DND-41 (cell line): Measurements from ENCODE around the gene TELO2.

Source experiments
- EZH2 ChIP-seq: IDR thresholded peaks from 3 replicates; pipeline ENCODE4 v1.6.1; 2012; ENCODE audit warnings: borderline replicate concordance, low read depth, mild to moderate bottlenecking, moderate library complexity, low read length, inconsistent platforms; ENCODE audit not compliant: severe bottlenecking
- TF ChIP-seq, protein P1 (sequence below): IDR thresholded peaks from 2 replicates; pipeline ENCODE4 v1.5.1; 2012; ENCODE audit warnings: borderline replicate concordance, low read length, moderate library complexity, mild to moderate bottlenecking; ENCODE audit not compliant: poor library complexity, severe bottlenecking; ENCODE audit errors: extremely low read depth

DNA sequence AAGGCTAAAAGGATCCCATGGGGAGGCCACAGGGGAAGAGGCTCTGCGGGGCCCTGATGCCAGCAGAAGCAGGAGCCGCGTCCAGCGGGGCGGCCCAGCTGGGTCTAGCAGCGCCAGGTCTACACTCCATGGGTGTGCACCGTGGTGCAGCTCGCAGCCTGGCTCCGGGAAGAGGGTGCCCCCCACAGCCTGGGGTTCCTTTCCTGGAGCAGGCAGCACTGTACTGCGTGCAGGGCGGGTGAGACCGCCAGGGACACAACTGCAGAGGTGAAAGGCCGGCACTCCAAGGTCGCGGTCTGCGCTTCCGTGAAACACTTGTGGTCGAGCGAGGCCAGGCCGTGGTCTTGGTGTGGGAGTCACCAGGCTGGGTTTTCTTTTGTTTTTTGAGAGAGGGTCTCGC is 42.3 kb upstream of the TELO2 start:
- TF ChIP-seq, protein P1, sequence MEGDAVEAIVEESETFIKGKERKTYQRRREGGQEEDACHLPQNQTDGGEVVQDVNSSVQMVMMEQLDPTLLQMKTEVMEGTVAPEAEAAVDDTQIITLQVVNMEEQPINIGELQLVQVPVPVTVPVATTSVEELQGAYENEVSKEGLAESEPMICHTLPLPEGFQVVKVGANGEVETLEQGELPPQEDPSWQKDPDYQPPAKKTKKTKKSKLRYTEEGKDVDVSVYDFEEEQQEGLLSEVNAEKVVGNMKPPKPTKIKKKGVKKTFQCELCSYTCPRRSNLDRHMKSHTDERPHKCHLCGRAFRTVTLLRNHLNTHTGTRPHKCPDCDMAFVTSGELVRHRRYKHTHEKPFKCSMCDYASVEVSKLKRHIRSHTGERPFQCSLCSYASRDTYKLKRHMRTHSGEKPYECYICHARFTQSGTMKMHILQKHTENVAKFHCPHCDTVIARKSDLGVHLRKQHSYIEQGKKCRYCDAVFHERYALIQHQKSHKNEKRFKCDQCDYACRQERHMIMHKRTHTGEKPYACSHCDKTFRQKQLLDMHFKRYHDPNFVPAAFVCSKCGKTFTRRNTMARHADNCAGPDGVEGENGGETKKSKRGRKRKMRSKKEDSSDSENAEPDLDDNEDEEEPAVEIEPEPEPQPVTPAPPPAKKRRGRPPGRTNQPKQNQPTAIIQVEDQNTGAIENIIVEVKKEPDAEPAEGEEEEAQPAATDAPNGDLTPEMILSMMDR, result no peak
- no peak for TF ChIP-seq EZH2
